ENCODE data around the gene SLC6A17.

DNA sequence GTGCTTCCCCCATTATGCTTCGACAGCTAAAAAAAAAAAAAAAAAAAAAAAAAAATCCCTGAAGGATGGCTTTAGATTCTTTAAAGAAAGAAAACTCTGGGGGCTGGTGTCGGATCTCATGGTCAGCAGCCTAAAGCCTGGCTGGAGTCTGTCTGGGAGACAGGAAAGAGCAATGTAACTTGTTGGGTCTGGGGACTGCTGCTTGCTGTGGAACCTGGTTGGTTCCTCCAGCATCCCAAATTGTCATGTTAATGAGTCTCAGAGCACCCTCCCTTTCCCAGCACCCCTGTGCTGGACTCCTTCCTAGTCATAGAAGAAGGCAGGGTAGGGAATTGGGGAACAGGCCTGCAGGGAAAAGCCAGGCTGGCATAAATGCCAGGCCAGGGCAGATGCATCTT, 62.8 kb downstream of the SLC6A17 start:
- TF ChIP-seq CTCF (IDR thresholded peaks at IDR 0.05; ENCODE audit: insufficient read depth, low read length), result no peak
- TF ChIP-seq SPI1 (IDR thresholded peaks at IDR 0.05; ENCODE audit: borderline replicate concordance, low read depth), result no peak
